Tibial nerve (tissue), 4 donors: ENCODE data around the gene INO80B.

Experiments used
- CTCF ChIP-seq, 5 experiments: fragments of 200-600 bp in 3 of 5; fragments of 450-650 bp in 2 of 5; sonication (generic) in 3 of 5; IDR thresholded peaks; one replicate each; pipeline ENCODE4 v1.5.1; 2016 to 2019; ENCODE audit warnings: antibody characterized with exemption in 5 of 5, mild to moderate bottlenecking in 3 of 5, moderate library complexity in 2 of 5
- EP300 ChIP-seq, 2 donors: sonication (generic); formaldehyde crosslinking; IDR thresholded peaks; one replicate each; pipeline ENCODE4 v1.6.1; 2017; ENCODE audit warnings: antibody characterized with exemption in 2 of 2, mild to moderate bottlenecking in 1 of 2
- POLR2A ChIP-seq, 2 donors: fragments of 450-650 bp; IDR thresholded peaks; one replicate each; pipeline ENCODE4 v1.6.1; 2017; ENCODE audit warnings: antibody characterized with exemption in 2 of 2, mild to moderate bottlenecking in 2 of 2, moderate library complexity in 2 of 2

GRCh38 chr2:74417763-74418162, 37.1 kb upstream of the INO80B start:
- TF ChIP-seq CTCF (IDR thresholded peaks at IDR 0.05) (no peak), POLR2A (IDR thresholded peaks at IDR 0.05) (no peak), EP300 (IDR thresholded peaks at IDR 0.05) (no peak)
